HTR-8/SVneo (cell line): Measurements from ENCODE around the gene ZNF638.
A peak's percentile ranks its signal among the peaks of the same experiment; 100 is the strongest.

ENCODE experiments used
- DNase-seq: peaks from one replicate; pipeline ENCODE4 v3.0.0; 2011; ENCODE audit warnings: low spot score, mixed read lengths; ENCODE audit not compliant: insufficient read length
- FAIRE-seq: peaks from 2 replicates; lab custom pipeline; 2011; peaks lifted over from hg19 to GRCh38; lab: Jason Lieb, UNC

The ZNF638 gene

GRCh38 chr2:71465356-71465755 lies 133.8 kb downstream of the ZNF638 start:
- DNase-seq (no peak), FAIRE-seq (no peak)

- no peak for FAIRE-seq
These were observed 134.3 kb downstream of the ZNF638 start for GRCh38 chr2:71465961-71466300.

GRCh38 chr2:71466301-71467179 lies 135.0 kb downstream of the ZNF638 start:
- DNase-seq (peak; percentile 86), FAIRE-seq (peak; percentile 89)

More at GRCh38 chr2:71465961-71466300, 134.3 kb downstream of the ZNF638 start:
- no peak for DNase-seq

GRCh38 chr2:71467180-71467815 lies 135.7 kb downstream of the ZNF638 start:
- FAIRE-seq, result no peak
- DNase-seq, result no peak

- no peak for DNase-seq
- FAIRE-seq, result no peak
These were observed 136.9 kb downstream of the ZNF638 start for GRCh38 chr2:71468279-71469015.

GRCh38 chr2:71469403-71470398 lies 138.1 kb downstream of the ZNF638 start:
- DNase-seq (no peak), FAIRE-seq (no peak)

- peak; percentile 89 for FAIRE-seq
- peak; percentile 78 for DNase-seq
These were observed 139.7 kb downstream of the ZNF638 start for GRCh38 chr2:71471276-71471675.

GRCh38 chr2:71472019-71472418 lies 140.4 kb downstream of the ZNF638 start:
- no peak for FAIRE-seq

GRCh38 chr2:71473346-71474031 lies 141.9 kb downstream of the ZNF638 start:
- FAIRE-seq, result peak; percentile 20

More at GRCh38 chr2:71472019-71472418, 140.4 kb downstream of the ZNF638 start:
- DNase-seq, result no peak

GRCh38 chr2:71474116-71474743 lies 142.6 kb downstream of the ZNF638 start:
- DNase-seq (no peak), FAIRE-seq (no peak)

More at GRCh38 chr2:71473346-71474031, 141.9 kb downstream of the ZNF638 start:
- no peak for DNase-seq

GRCh38 chr2:71474744-71475397 lies 143.3 kb downstream of the ZNF638 start:
- no peak for FAIRE-seq

GRCh38 chr2:71476495-71476894 lies 144.9 kb downstream of the ZNF638 start:
- no peak for FAIRE-seq
- DNase-seq, result no peak

More at GRCh38 chr2:71474744-71475397, 143.3 kb downstream of the ZNF638 start:
- no peak for DNase-seq

- DNase-seq (no peak), FAIRE-seq (peak; percentile 20)
These were observed 145.7 kb downstream of the ZNF638 start for GRCh38 chr2:71477231-71477691.

- DNase-seq (no peak), FAIRE-seq (no peak)
These were observed 147.2 kb downstream of the ZNF638 start for GRCh38 chr2:71478806-71479205.

GRCh38 chr2:71479261-71479660 lies 147.7 kb downstream of the ZNF638 start:
- DNase-seq, result no peak

GRCh38 chr2:71481111-71481510 lies 149.5 kb downstream of the ZNF638 start:
- FAIRE-seq (no peak), DNase-seq (no peak)

More at GRCh38 chr2:71479261-71479660, 147.7 kb downstream of the ZNF638 start:
- FAIRE-seq, result no peak

- FAIRE-seq (peak; percentile 33), DNase-seq (no peak)
These were observed 150.5 kb downstream of the ZNF638 start for GRCh38 chr2:71482055-71482454.

- DNase-seq (no peak), FAIRE-seq (no peak)
These were observed 151.7 kb downstream of the ZNF638 start for GRCh38 chr2:71483246-71483645.
